GM21825 (cell line): ENCODE results near the gene ANAPC2.
"Not testable (repeated sequence)": the region's sequence is repeated elsewhere in the genome, so short reads cannot be mapped to it uniquely, and the experiment has no call there.

Source experiments
- ATAC-seq: cut with Tn5 transposase; IDR thresholded peaks from one replicate; pipeline ENCODE4 v1.9.1; 2021; ENCODE audit warnings: mild to moderate bottlenecking, moderate library complexity; ENCODE audit not compliant: unreplicated experiment

The ANAPC2 gene

GRCh38 chr9:137148242-137148641 is 40.1 kb downstream of the ANAPC2 start:
- no peak for ATAC-seq

DNA sequence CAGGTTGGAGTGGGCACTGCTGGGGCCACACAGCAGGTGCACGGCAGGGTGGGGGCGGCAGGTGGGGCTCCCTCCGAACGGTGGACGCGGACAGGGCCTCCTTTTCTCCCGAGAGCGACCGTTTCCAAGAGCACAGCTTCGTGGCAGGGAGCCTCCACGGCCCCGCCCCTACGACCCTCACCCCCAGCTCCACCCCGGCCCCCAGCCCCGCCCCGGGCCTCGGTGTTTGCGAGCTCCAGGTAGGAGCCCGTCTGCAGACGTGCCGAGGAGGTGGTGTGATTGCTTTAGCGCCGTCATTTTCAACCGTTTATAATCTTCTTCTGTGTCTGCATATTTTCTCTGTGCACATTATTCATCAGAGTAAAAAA is 40.6 kb downstream of the ANAPC2 start:
- ATAC-seq: no peak

DNA sequence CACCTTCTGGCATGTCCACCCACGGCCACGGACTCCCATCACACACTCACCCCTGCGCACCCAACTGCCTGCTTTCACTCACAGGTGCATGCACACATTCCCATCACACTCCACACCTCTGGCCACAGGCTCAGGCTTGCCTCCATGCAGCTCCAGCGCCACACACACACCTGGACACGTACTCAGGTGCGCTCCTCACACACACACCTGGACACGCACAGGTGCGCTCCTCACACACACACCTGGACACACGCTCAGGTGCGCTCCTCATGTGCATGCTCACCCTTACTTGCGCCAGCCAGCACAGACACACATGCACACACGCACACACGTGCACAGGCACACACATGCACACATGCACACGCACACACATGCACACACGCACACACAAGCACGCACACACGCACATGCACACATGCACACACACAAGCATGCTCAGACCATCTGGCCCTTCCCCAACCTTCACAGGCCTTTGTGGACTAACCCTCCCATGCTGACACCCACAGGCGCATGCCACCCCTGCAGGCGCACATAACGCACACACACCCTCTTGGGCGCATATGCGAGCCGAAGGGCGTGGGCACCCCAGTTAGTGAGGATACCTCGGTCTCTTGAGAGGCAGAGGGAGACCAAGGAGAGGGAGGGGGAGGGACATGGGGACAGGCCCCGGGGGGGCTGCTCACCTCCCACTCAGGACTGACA is 41.1 kb downstream of the ANAPC2 start:
- ATAC-seq: no peak

GRCh38 chr9:137146527-137146918 is 41.8 kb downstream of the ANAPC2 start:
- no peak for ATAC-seq

DNA sequence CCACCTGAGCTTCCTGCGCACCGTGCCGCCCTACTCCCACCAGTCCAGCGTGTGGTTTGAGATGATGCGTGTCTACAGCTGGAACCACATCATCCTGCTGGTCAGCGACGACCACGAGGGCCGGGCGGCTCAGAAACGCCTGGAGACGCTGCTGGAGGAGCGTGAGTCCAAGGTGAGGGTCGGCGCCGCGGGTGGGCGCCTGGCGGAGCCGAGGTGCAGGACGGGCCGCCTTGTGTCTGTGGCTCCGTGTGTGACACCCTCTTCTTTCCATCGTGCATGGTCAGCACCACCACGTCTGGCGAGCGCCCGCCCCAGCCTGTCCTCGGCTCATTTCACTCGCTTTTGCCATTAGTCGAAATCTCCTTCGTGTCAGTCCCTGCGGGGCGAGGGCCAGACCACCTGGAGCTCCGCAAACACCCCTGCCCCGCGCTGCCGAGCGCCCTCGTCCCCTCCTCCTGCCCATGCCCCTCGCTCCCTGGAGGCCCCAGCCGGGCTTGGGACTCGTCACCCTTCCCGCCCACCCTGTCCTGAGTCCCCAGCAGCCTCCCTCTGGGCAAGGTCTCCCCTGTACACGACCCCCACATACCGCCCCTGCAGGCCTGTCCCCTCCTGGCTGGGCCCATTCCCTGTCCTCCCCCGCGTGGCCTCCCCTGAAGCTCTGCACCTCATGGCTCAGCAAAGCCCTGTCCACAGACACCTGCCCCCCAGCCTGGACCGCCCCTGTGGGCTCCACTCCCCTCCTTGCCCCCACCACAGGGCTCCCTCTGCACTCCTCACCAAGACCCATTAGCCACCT is 42.4 kb downstream of the ANAPC2 start:
- no peak for ATAC-seq

DNA sequence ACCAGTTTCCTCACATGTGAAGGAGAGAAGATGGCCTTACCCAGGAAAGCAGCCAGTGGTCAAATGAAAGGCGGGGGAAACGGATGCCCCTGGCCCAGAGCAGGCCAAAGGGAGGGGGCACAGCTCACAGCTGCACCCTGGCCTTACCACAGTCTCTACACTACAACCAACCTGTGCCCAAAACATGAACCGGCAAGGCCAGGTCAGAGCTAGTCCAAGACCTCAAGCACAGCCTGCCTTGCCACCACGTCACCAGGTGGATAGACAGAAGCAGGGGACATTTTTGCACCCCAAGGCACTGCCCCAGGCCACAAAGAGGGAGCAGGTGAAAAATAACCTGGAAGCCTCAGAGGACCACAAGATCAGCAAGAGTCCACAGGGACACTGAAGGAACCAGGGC is 44.9 kb downstream of the ANAPC2 start:
- ATAC-seq: no peak

GRCh38 chr9:137141976-137142936 is 46.1 kb downstream of the ANAPC2 start:
- ATAC-seq: no peak

- no peak for ATAC-seq
Measured at GRCh38 chr9:137141050-137141810, 47.1 kb downstream of the ANAPC2 start.

- no peak for ATAC-seq
Measured at GRCh38 chr9:137140151-137141012, 48.0 kb downstream of the ANAPC2 start.

GRCh38 chr9:137139468-137140150 is 48.8 kb downstream of the ANAPC2 start:
- ATAC-seq: no peak

GRCh38 chr9:137138722-137139467 is 49.5 kb downstream of the ANAPC2 start, which contains the start of gene GRIN1:
Gene GRIN1 (plus strand): TSS chr9:137139154. CDS start chr9:137139487, 333 bp downstream.
- ATAC-seq: no peak

DNA sequence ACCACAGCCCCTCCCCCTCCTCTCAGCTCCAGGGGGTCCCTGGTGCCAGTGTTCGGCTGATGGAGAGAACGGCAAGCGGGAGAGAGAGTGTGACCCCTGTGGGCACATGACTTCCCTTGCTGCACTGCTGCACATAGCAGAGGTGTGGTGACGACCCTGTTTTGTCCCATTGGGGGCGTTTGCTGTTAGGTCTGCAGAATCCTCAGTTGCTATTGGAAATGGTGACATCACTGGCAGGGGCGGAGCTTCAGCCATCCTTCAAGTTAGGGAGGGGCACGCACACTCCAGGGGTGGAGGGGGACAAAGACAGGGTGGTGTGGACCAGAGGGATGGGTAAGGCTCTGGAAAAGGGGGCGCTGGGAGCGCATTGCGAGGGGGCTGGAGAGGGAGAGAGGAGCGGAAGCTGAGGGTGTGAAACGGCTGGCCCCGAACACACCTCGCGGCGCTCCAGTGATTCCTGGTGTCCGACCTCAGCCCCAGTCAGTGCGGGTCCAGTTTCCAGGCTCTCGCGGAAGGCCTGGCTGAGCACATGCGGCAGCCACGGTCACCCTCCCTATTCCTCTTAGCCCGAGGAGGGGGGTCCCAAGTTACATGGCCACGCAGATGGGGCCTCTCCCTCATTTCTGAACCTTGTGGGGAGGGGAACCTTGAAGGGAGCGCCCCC is 50.2 kb downstream of the ANAPC2 start:
- ATAC-seq: no peak

DNA sequence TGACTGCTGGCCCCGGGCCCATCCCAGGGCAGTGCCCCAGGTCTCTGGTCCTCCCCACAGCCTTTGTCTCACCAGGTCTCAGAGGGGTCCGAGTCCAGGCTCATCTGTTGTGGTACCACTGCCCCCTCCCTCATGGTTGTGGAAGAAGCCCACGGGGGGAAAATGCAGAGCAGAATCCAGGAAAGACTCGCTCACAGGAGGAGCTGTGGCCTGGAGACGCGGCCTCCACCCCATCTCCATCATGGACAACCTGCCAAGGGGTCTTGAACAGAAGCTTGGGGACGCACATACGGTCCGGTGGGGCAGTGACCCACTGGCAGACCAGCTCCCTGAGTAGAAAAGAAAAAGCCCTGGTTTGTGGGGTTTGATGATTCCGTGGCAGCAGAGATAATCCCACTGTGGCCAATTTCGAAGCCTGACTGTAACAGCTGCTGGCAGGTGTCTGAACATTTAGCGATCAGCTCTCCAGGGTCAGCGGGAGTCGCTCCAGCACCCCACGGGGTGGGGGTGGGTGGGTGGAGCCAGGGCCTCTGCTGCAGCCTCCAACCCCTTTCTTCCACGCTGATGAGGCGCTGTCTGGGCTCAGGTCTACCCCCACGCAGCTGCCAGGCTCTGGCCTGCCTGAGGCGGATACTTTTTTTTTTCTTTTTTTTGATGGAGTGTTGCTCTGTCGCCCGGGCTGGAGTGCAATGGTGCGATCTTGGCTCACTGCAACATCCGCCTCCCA is 51.3 kb downstream of the ANAPC2 start:
- ATAC-seq: no peak

GRCh38 chr9:137136261-137136880 is 52.0 kb downstream of the ANAPC2 start:
- ATAC-seq: no peak

GRCh38 chr9:137135154-137135553 is 53.2 kb downstream of the ANAPC2 start:
- ATAC-seq: not testable (repeated sequence)

GRCh38 chr9:137134191-137134590 is 54.2 kb downstream of the ANAPC2 start:
- no peak for ATAC-seq
